ENCODE data around the gene NPC1L1.
"Not testable (repeated sequence)": the region's sequence is repeated elsewhere in the genome, so short reads cannot be mapped to it uniquely, and the experiment has no call there.

The NPC1L1 gene

GRCh38 chr7:44506592-44507288 is 34.4 kb downstream of the NPC1L1 start:
- not testable (repeated sequence) for DNase-seq

- no peak for DNase-seq
These were observed 35.5 kb downstream of the NPC1L1 start for GRCh38 chr7:44505595-44505994.

DNA sequence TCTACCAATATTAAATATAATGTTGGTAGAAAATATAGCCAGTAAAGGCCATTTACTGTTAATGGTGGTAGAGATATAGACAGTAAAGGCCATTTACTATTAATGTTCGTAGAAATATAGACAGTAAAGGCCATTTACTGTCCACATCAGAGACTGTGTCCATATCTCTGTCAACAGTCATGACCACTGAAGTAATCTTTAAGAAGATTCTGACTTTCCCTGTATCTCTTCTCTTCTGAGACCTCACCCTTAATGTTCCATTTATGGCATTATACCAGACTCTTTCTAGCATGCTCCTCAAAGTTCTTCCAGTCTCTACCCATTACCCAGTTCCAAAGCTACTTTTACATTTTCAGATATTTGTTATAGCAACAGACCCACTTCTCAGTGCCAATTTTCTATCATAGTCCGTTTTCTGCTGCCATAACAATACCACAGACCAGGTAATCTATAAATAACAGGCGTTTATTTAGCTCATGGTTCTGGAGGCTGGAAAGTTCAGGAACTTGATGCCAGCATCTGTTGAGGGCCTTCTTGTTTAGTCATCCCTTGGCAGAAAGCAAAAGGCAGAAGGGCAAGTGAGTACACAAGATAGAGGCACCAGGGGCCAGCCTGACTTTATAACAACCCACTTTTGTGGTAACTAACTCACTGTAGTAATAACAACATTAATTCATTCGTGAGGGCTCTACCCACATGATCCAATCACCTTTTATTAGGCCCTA is 42.7 kb downstream of the NPC1L1 start:
- no peak for DNase-seq

DNA sequence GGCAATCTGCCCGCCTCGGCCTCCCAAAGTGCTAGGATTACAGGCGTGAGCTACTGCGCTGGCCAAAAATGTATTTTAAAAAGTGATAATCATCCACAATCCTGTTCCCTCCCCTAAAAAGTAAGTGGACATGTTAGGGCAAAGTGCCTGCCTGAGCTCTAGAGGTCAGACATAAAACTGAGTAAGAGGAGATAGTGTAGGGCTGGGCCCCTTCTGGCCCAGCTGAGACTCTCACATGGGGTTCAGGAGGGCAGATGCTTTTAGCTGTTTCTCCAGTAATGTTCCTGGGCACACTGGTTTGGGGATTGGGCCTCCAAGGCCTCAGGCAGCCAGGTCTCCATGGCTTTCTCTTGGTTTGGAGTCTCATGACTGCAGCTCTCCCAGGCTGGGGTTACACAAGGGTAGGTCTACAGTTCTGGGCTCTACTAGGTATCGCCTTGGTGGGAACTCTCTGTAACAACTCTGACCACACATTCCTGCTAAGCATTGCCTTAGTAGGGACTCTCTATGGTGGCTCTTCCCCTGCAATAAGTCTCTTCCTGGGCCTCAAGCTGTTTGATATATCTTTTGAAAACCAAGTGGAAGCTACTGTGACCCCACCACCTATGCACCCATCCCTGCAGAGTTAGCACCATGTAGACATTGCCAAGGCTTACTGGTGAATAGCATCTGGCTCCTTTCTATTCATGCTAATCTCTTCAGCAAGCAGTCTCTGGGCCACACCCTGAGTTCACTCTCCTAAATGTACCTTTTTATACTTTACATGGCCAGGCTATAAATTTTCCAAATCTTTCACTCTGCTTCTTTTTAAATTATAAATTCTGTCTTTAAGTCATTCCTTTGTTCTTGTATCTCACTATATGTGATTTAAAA is 43.7 kb downstream of the NPC1L1 start:
- DNase-seq = no peak

- DNase-seq = no peak
These were observed 44.7 kb downstream of the NPC1L1 start for GRCh38 chr7:44496385-44496784.

DNA sequence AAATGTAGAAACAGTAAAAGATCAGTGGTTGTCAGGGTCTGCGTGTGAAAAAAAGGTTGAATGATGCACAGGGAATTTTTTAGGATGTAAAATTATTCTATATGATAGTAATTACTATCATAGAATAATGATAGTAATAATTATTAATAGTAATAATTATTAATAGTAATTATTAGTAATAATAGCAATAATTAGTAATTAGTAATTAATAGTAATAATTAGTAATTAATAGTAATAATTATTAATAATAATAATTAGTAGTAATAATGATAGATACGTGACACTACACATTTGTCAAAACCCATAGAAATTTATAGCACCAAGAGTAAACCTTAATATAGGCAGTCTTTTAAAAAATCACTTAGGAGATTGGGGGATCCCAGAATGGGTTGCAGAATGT is 46.2 kb downstream of the NPC1L1 start:
- no peak for DNase-seq

DNA sequence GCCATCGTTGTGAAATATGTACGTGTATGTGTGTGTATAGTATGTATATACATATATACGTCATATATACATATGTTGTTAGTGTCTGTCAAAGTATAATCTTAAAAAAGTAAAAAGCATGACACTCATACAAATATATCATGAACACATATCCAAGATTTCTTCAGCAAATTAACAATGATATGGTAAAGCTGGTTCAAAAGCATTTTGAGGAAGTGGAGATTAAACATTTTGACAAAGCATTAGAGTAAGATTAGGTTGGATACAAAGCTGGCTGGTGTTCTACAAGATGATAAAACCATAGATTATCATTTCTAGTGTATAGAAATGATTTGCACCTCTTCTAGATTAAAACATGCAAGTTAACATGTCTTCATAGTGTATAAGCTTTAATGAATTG is 49.9 kb downstream of the NPC1L1 start:
- DNase-seq = no peak

GRCh38 chr7:44490351-44491200 is 50.6 kb downstream of the NPC1L1 start, which contains the start of gene NUDCD3:
Gene NUDCD3, minus strand, starts transcription at chr7:44490658. Its CDS starts 58 bp downstream, at chr7:44490600.
- peak; percentile 53 to 98 (median 89) for DNase-seq

GRCh38 chr7:44489955-44490350 is 51.2 kb downstream of the NPC1L1 start:
- no peak for DNase-seq

DNA sequence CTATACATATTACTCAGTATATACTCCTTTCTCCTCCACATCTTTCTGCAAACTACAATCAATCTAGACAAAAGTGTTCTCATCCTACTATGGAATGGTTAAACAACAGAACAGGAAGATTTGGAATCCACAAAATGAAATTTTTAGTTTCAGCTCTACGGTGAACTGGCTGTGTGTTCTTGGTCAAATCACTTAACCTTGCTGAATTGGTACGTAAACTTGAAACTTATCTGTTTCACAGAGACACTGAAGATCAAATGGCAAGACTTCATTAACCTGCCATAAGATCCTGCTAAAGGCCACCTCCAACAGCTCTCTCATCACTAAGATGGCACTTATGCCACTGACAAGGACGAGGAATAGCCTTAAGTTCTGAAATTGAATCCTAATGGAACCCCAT is 52.2 kb downstream of the NPC1L1 start:
- DNase-seq = no peak

DNA sequence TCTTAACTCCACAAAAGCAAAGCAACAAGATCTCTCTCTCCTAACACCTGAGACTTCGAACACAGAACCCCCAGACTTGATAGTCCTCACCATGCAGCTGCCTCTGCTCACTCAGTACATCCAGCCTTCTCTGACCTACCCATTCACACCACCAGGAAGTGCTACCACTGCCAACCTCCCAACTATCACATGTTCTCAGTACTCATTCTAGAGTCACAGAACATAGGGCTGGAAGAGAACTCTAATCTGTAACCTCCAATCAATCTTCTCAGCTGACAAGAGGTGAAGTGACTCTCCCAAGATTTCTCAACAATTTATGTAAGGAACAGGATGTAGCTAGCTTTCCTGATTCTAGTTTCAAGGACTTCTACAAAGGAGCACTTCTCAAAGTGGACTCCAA is 54.4 kb downstream of the NPC1L1 start:
- no peak for DNase-seq

- no peak for DNase-seq
These were observed 55.1 kb downstream of the NPC1L1 start for GRCh38 chr7:44486001-44486400.

DNA sequence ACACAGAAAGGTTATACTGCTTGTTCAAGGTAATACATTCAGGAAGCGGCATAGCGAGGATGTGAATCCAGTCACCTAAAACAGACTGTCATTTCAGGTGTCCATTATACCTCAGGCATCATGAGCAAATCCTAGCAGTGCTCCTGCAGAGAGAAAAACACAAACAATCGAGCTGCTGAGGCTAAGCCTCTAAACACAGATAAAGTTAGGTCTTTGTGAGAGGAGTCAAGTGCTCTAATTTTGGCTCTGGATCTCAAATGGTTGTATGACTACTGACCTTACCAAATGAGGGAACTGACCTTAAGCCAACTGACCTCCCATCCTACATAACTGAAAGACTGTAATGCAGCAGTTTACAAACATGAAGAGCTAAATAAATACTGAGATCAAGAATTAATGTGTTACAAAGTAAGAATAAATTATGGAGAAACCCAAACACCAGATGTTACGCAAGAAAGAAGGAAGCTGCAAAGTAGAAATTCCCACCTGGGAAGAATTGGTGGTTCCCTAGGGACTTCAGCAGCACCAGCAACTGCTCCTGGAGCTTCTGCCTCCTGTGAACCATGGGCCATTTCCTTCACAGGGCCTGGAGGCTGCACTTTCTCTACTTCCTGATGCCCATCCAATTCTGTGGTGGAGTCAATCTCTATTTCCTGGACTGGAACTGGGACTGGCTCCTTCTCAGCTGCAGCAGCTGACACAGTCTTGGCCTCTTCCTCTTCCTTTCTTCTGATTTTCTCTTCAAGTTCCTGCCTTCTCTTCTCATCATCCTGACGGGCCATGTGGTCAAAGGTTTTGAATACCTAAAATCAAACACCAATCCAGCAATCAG is 56.4 kb downstream of the NPC1L1 start:
- DNase-seq = no peak

DNA sequence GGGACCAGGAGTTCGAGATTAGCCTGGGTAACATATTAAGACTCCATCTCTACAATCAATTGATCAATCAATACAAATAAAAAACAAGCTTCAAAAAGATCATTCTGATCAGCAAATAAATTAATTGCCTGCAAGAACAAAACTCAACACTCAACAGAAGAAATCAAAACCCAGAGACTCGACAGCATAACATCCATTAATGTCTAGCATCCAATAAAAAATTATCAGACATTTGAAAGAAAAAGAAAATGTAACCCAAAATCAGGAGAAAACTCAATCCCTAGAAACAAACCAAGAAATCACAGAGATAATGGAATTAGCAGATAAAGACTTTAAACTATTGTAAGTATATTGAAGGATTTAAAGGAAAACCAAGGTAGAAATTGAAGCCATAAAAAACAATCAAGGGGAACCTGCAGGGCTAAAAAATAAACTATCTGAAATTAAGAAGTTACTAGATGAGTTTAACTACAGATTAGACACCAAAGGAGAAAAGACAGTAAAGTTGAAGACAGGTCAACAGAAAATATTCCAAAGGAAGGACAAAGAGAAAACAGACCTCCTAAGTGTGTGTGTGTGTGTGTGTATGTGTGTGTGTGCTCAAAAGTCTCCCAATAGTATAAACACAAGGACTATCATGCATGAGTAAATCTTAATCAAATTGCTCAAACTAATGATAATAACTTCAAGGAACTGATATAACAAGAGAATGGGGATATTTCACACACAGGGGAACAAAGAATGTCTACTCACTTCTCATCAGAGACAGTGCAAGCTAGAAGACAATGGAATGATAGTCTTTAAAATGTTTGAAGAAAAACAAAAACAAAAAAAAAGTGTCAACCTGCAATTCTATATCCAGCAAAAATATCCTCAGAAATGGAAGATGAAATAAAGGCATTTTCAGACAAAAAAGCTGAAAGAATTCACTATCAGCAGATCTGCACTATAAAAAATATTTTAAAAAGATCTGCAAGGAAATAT is 58.3 kb downstream of the NPC1L1 start:
- no peak for DNase-seq

DNA sequence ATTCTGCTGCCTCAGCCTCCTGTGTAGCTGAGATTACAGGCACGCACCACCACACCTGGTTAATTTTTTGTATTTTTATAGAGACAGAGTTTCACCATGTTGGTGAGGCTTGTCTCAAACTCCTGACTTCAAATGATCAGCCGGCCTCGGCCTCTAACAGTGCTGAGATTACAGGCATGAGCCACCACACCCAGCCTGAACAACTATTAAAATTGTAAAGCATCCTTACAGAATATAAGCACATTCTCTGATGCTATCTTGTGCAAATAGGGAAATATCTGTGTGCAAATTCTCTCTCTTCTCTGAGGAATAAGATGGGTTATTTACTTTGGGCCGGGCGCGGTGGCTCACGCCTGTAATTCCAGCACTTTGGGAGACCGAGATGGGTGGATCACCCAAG is 63.2 kb downstream of the NPC1L1 start:
- DNase-seq = no peak

DNA sequence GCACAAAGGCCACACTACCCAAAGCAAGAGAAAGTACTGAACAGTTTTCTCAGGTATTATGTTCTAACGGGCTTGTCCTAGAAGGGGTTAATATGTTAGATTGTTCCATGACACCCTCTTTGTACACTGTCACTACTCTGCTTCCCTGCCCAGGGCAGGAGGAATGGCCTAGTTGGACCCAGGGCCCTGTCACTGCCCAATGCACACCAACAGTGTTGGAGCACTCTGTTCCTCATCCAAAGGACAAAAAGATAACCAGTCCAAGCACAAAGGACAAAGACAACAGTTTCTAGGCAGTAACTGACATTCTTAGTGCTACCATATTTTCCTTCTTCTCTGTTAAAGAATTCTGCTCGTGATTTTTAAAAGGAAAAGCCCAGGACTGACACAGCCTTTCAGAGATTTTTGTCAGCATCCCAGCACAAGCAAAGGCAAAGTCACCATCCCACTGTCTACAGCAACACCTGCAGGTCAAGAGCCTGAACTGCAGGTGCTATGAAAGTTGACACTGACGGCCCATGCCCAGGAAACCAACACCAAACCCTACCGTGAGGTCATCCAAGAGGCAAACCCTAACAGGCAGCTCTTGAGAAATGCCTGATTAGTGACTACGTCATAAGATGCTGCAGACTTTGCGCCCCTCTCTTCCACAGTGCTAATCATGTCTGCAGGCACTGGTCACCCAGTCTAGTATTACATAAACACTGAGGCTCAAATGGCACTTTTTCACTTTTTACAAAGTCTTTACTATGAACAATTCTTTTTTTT is 63.9 kb downstream of the NPC1L1 start:
- DNase-seq = peak in 12 of 14 donors; percentile 4 to 55 (median 39)

GRCh38 chr7:44476313-44476712 is 64.8 kb downstream of the NPC1L1 start:
- no peak for DNase-seq

GRCh38 chr7:44473295-44473694 is 67.8 kb downstream of the NPC1L1 start:
- no peak for DNase-seq

DNA sequence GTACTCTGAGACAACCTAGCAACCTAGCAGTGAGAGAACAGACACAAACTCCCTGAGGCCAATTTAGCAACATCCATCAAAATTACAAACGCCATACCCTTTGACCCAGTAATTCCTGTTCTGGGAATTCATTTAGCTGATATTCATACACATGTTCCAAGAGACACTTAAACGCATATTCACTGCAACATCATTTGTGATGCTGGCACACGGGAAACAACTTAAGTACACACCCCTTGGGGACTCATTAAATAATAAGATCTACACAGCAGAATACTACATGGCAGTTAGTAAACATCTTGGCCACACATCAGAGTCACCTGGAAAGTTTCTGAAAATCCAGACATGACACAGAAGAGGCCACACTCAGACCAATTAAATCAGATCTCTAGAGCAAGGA is 68.3 kb downstream of the NPC1L1 start:
- DNase-seq = no peak

Measured in C1 segment of cervical spinal cord (tissue), 14 donors.